GM12874 (cell line): ENCODE results near the gene SETD3.

Source experiments
- CTCF ChIP-seq: IDR thresholded peaks from 2 replicates; pipeline ENCODE4 v1.5.1; 2011; ENCODE audit warnings: low read depth, mild to moderate bottlenecking, control low read depth, low read length, moderate library complexity; ENCODE audit not compliant: insufficient read depth

SETD3 gene

GRCh38 chr14:99387880-99388279 lies 92.8 kb downstream of the SETD3 start:
- TF ChIP-seq CTCF = no peak

DNA sequence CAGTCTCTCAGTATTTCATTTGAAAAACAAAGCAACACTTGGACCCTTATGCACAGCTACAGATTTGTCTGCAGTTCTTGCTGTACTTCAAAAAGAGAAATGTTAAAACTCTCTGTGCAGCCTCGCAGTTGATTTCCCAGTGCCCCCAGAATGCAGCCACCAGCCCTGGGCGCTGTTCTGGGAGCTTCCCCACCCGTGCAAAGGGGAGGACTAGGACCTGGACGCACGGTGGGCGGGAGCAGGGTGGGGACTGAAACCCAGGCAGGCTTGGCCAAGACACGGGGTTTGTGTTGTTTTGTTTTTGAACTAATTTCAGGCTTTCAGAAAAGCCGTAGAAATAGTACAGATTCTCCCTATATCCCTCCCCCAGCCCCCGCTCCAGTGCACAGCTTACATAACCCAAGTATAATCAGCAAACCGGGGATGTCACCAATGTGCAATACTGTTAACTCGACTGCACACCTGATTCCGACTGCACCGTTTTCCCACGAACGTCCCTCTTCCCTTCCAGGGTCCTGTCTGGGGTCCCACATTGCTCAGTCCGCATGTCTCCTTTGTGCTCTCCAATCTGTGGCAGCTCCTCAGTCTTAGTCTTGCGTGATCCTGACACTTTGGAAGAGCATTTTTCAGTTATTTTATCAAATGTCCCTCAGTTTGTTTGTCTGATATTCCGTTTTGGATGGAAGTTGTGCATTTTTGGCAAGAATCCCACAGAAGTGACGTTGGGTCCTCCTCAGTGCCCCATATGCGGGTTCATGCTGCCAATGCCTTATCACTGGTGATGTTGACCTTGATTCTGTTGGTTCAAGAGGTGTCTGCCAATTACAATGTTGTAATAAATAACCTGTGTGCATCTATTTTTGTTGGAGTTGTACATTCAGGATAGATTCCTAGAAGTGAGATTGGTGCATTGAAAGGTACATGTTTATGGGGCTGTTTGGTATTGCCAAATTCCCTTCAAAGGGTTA lies 95.9 kb downstream of the SETD3 start:
- TF ChIP-seq CTCF = no peak

- no peak for TF ChIP-seq CTCF
These were observed 96.9 kb downstream of the SETD3 start for GRCh38 chr14:99383472-99384449.

DNA sequence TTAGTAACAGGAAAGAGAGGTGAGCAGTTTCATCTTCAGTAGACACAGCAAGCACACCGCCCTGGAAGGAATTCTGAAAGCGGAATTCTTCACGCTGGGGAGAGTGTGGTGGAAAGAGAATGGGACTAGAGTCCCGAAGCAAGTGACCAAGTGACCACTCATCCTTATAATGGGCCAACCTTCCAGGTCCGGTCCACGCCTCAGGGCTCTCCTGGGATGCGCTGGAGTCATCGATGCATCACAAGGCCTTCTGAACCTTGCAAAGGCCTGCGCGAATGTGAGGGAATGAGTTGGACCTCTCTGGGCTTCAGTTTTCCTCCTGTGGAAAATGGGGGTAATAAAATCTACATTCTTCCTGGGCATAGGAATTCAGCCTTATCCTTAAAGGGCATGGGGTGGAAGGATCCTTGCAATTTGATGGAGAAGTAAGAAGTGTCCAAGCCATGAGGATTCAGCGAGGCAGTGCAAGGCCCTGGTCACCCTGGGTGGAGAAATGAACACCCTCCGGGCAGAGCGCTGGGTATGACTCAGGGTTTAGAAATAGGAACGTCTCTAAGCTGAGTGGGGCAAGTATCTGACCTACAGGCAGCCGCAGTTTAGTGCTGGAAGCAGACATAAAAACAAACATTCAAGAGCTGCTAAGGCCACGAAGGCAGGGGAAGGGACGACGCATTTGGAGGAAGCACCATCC lies 97.7 kb downstream of the SETD3 start:
- TF ChIP-seq CTCF = no peak

DNA sequence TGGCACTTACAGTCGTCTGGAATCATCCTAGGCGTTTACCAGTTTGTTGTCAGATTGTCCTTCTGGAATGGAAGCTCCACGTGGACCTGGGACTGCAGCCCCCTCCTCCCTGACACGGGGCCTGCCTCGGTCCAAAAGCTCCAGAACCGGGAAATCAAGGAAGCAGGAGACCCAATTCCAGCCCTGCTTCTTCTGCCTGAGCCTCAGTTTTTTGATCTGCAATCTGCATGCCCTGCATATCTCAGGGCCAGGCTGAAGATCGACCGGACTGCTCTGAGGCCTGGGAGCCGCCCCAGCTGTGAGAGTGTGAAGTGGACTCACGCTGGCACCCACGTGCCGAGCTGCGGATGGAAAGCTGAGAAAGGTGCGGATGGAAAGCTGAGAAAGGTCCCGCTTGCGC lies 98.6 kb downstream of the SETD3 start:
- no peak for TF ChIP-seq CTCF

DNA sequence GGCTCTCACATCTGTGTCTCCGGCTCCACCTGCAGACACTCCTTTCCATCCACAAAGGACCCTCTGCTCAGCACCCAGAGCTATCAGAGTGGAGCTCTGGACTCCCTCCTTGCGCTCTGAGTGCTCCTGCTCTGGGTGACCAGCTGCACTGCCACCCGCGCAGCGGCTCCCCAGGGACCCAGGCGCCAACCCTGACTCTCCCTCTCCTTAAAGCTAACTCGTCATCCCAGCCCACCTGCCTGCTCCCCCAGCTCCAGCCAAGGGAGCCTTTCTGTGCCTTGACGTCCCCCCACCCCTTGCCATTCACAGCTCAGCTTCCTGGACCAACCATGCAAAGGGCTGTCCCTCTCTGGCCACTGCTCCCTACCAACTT lies 99.0 kb downstream of the SETD3 start:
- TF ChIP-seq CTCF = no peak
